Upper lobe of right lung (tissue), 1 donor: ENCODE data around the gene KLK15. TPM values are rescaled to one million over a fixed set of nuclear protein-coding genes. Genes with fewer than 3 reads are reported as not detected.

ENCODE experiments used
- ATAC-seq: fragments of 200-7000 bp; cut with Tn5 transposase; one replicate; pipeline ENCODE4 v1.9.1; 2020; ENCODE audit warnings: mild to moderate bottlenecking, moderate library complexity
- DNase-seq: peaks from one replicate; pipeline ENCODE4 v3.0.0-alpha.2; 2020
- H3K27ac ChIP-seq: fragments of 200-600 bp; one replicate; pipeline ENCODE4 v1.8.0; 2022
- H3K27me3 ChIP-seq: fragments of 200-600 bp; one replicate; pipeline ENCODE4 v1.8.0; 2022; ENCODE audit warnings: mild to moderate bottlenecking
- H3K36me3 ChIP-seq: fragments of 200-600 bp; one replicate; pipeline ENCODE4 v1.8.0; 2022
- H3K4me1 ChIP-seq: fragments of 200-600 bp; one replicate; pipeline ENCODE4 v1.8.0; 2022
- H3K4me3 ChIP-seq: fragments of 200-600 bp; one replicate; pipeline ENCODE4 v1.8.0; 2022; ENCODE audit warnings: mild to moderate bottlenecking
- H3K9me3 ChIP-seq: fragments of 200-600 bp; one replicate; pipeline ENCODE4 v1.8.0; 2022
- CTCF ChIP-seq: fragments of 200-600 bp; IDR thresholded peaks from one replicate; pipeline ENCODE4 v1.8.0; 2022; ENCODE audit warnings: antibody characterized with exemption
- intact Hi-C: fragments of 100-400 bp; cut with DNase I; formaldehyde crosslinking; loops from one replicate; pipeline ENCODE4 v1.11.0; 2022
- total RNA-seq: library from RNA; stranded (reverse); fragmentation: NEBNext Ultra II Directional; extraction: Animal tissue kit (Norgen Biotek cat#: 25700); gene quantifications from one replicate; pipeline ENCODE4 v1.2.1, GENCODE V29; 2021
- donor health status: DM: no; HTN: yes; CAD: no; lungs with severe emphysema.

Gene KLK15
- total RNA-seq, 1 donor from 2014 or later, result not detected

DNA sequence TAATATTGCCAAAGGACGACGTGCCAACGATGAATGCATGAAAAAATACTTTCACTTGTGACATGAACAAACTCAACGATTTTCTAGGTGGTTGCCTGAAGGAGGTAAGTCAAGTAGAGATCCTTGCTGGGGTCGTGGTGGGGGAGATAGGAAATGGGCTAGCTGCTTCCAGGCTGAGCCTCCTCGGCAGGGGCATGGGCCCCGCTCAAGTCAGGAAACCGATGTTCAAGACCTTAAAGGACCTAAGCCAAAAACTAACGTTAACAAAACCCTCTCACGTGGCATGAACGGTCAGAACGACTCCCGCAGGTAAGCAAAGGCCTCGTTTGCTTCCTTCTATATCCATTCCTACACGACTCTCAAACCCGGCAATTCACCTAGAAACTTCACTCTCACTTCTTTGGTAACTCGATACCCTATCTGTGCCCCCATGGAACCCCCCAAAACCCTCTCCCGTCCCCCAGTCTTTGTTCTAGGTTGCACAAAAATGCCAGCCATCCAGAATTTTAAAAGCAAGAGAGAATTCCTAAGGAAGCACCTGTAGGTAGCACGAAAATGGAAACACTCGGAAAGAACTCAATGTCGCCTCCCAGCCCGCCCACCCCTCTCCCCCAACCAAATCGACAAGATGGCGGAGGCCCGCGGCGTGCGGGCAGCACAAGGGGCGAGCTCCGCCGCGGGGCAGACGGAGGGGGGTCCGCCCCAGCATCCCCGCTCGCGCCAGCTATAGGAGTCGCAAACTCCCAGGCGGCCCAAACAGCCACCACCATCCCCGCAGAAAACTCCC, 29.5 kb downstream of the KLK15 start:
- Histone ChIP-seq H3K27ac (peak overlapping the region; percentile 96), H3K9me3 (no peaks in the 10 kb centered on the region), H3K36me3 (peaks cover 14% of the 10 kb centered on the region), H3K27me3 (no peaks in the 10 kb centered on the region), H3K4me1 (peaks cover 17% of the 10 kb centered on the region), H3K4me3 (peak overlapping the region; percentile 70)
- TF ChIP-seq CTCF, result no peak
- DNase-seq (no peak), ATAC-seq (peak; percentile 0)
- intact Hi-C loops, result no loop called here

DNA sequence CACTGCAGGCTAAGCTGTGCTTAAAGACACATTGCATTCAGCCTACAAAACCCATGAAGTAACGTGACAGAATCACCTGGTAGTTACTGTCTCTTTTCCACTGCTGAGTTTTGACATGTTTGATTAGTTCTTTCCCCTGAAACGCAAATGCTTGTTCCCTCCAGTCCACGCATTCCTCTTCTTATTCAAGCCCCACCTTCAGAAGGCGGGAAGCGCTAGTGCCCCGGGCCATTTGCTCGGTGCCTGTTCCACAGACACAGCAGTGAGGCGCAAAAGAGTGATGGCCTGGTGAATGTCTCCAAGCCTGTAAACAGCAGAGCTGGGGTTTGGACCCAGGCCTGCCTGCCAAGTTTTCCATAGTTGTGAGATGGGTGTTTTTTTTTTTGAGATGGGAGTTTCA, 32.3 kb downstream of the KLK15 start:
- TF ChIP-seq CTCF, result no peak
- Histone ChIP-seq H3K27me3 (no peaks in the 10 kb centered on the region), H3K4me1 (peaks cover 17% of the 10 kb centered on the region), H3K27ac (no peak overlapping the region), H3K4me3 (no peak overlapping the region), H3K36me3 (peaks cover 31% of the 10 kb centered on the region), H3K9me3 (no peaks in the 10 kb centered on the region)
- DNase-seq, result no peak
- ATAC-seq, result no peak
- intact Hi-C loops, result no loop called here

GRCh38 chr19:50799547-50799851, 33.9 kb downstream of the KLK15 start:
- H3K36me3 ChIP-seq, result peaks cover 31% of the 10 kb centered on the region

DNA sequence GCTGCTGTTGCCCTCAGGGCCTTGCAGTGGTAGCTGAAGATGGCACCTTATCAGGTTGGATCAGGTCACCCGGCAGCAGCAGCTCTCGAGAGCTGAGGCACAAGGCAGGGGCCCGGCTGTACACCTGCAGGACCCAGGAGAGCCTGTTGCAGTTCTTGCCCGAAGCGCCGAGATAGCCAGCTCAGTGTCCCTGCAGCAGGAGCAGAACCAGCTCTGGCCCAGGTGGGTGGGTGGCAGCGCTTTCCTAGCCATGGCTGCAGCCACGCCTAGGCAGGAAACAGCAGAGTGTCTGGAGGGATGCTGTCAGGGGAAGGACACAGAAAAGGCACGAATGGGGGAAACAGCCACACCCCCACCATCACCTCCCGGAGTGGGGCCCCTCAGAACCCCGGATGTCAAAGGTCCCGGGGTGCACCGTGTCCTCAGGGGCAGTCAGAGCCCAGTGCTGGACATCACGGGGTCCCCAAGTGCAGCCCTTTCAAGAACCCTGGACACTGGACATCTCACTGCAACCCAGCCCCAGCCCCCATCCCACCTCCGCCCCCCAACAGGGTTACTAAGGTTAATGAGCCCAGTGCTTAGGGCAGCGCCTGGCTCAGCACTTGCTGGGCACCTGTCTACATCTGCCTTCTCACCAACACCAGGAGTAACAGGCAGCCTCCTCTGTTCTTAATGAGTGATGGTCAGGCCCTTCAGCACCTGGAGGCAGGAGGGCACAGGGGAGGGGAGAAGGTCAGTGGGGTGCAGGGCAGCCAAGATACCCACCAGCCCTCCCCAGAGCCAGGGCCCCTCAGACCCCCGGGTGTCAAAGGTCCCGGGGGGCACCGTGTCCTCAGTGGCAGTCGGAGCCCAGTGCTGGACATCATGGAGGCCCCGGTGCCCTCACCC, 34.5 kb downstream of the KLK15 start:
- H3K4me3 ChIP-seq, result no peak overlapping the region
- TF ChIP-seq CTCF, result no peak
- intact Hi-C loops, result no loop called here
- no peak overlapping the region for H3K27ac ChIP-seq
- ATAC-seq (no peak), DNase-seq (peak; percentile 57)
- no peaks in the 10 kb centered on the region for H3K27me3 ChIP-seq
- peaks cover 31% of the 10 kb centered on the region for H3K36me3 ChIP-seq
- H3K4me1 ChIP-seq, result peaks cover 13% of the 10 kb centered on the region
- H3K9me3 ChIP-seq, result no peaks in the 10 kb centered on the region

More at GRCh38 chr19:50799547-50799851, 33.9 kb downstream of the KLK15 start:
- DNase-seq (no peak), ATAC-seq (no peak)
- H3K27ac ChIP-seq, result no peak overlapping the region
- no peaks in the 10 kb centered on the region for H3K9me3 ChIP-seq
- H3K4me3 ChIP-seq, result no peak overlapping the region
- intact Hi-C loops, result no loop called here
- peaks cover 13% of the 10 kb centered on the region for H3K4me1 ChIP-seq
- no peak for TF ChIP-seq CTCF
- no peaks in the 10 kb centered on the region for H3K27me3 ChIP-seq

GRCh38 chr19:50797781-50798658, 35.4 kb downstream of the KLK15 start:
- intact Hi-C loops, result no loop called here
- ATAC-seq, result peak; percentile 3
- H3K27me3 ChIP-seq, result no peaks in the 10 kb centered on the region
- no peak overlapping the region for H3K27ac ChIP-seq
- no peak overlapping the region for H3K4me3 ChIP-seq
- DNase-seq, result no peak
- no peak for TF ChIP-seq CTCF
- peaks cover 5% of the 10 kb centered on the region for H3K4me1 ChIP-seq
- no peaks in the 10 kb centered on the region for H3K9me3 ChIP-seq
- peaks cover 31% of the 10 kb centered on the region for H3K36me3 ChIP-seq
